GM12878 (cell line): ENCODE measurements around the gene IBA57.

Source experiments
- CREB1 ChIP-seq: IDR thresholded peaks from 2 replicates; pipeline ENCODE4 v1.6.1; 2012; ENCODE audit warnings: low read depth, mild to moderate bottlenecking, inconsistent platforms
- CTCF ChIP-seq, 3 experiments: IDR thresholded peaks in 2 of 3; conservative IDR thresholded peaks in 1 of 3; 2 replicates each; pipeline ENCODE4 v1.5.1; 2011; ENCODE audit warnings: low read depth in 3 of 3, low read length in 3 of 3, mild to moderate bottlenecking in 3 of 3, control low read depth in 2 of 3, moderate library complexity in 2 of 3, inconsistent platforms in 1 of 3, mixed read lengths in 1 of 3; ENCODE audit not compliant: control insufficient read depth in 2 of 3, insufficient read depth in 1 of 3; ENCODE audit errors: extremely low read depth in 1 of 3
- ELK1 ChIP-seq: IDR thresholded peaks from 2 replicates; pipeline ENCODE4 v1.6.1; 2012; ENCODE audit warnings: low read depth, low read length, improper control_type of control experiment
- EZH2 ChIP-seq: IDR thresholded peaks from 2 replicates; pipeline ENCODE4 v1.6.1; 2012; ENCODE audit warnings: low read depth, mild to moderate bottlenecking, control low read depth, inconsistent platforms, low read length, borderline replicate concordance; ENCODE audit not compliant: control insufficient read depth
- HDAC2 ChIP-seq: fragments of 200-600 bp; sonication (generic); IDR thresholded peaks from 2 replicates; pipeline ENCODE4 v1.6.1; 2017
- IRF3 ChIP-seq: fragments of 450-650 bp; IDR thresholded peaks from 2 replicates; pipeline ENCODE4 v1.6.1; 2014; ENCODE audit warnings: mild to moderate bottlenecking
- NFYB ChIP-seq: IDR thresholded peaks from 2 replicates; pipeline ENCODE4 v1.6.1; 2011; ENCODE audit warnings: low read depth, mild to moderate bottlenecking, low read length, improper control_type of control experiment, moderate library complexity; ENCODE audit not compliant: insufficient read depth
- POLR2A ChIP-seq: IDR thresholded peaks from 2 replicates; pipeline ENCODE4 v1.6.1; 2011; ENCODE audit warnings: low read depth, mild to moderate bottlenecking, low read length
- POLR2AphosphoS5 ChIP-seq: IDR thresholded peaks from 2 replicates; pipeline ENCODE4 v1.6.1; 2011; ENCODE audit warnings: mild to moderate bottlenecking, low read length, inconsistent platforms
- RAD21 ChIP-seq: IDR thresholded peaks from 2 replicates; pipeline ENCODE4 v1.6.1; 2011; ENCODE audit warnings: mild to moderate bottlenecking, low read depth, low read length, moderate library complexity; ENCODE audit not compliant: insufficient read depth
- RFX5 ChIP-seq: IDR thresholded peaks from 2 replicates; pipeline ENCODE4 v1.6.1; 2011; ENCODE audit warnings: low read depth, low read length, improper control_type of control experiment
- RUNX3 ChIP-seq: IDR thresholded peaks from 2 replicates; pipeline ENCODE4 v1.6.1; 2012; ENCODE audit warnings: low read length, inconsistent platforms
- SMAD1 ChIP-seq: fragments of 450-650 bp; IDR thresholded peaks from 2 replicates; pipeline ENCODE4 v1.6.1; 2018; ENCODE audit warnings: mild to moderate bottlenecking, low read depth; ENCODE audit not compliant: partially characterized antibody

- TF ChIP-seq RAD21, result no peak
- TF ChIP-seq POLR2AphosphoS5, result no peak
- no peak for TF ChIP-seq NFYB
- no peak for TF ChIP-seq CREB1
- no peak for TF ChIP-seq CTCF (IDR thresholded peaks at IDR 0.05 in 2 of 3, conservative IDR thresholded peaks at IDR 0.05 in 1 of 3; ENCODE audit: control insufficient read depth in 2 of 3, extremely low read depth in 1 of 3, insufficient read depth in 1 of 3, low read depth in 3 of 3, low read length in 3 of 3)
- TF ChIP-seq HDAC2, result no peak
- no peak for TF ChIP-seq RUNX3
- TF ChIP-seq SMAD1, result no peak
- no peak for TF ChIP-seq POLR2A
- TF ChIP-seq ELK1, result no peak
- no peak for TF ChIP-seq RFX5
- no peak for TF ChIP-seq IRF3
- TF ChIP-seq EZH2, result no peak
Measured at GRCh38 chr1:228205526-228206436, 40.2 kb downstream of the IBA57 start.
